Activated CD8-positive, alpha-beta memory T cell treated with anti-CD3 and anti-CD28 coated beads for 4 hours (primary cell): ENCODE data around the gene IL1RAPL1.

Experiments used
- DNase-seq, 2 donors: peaks; one replicate each; pipeline ENCODE4 v3.0.0-alpha.2; 2020; ENCODE audit warnings: low read depth in 2 of 2

The IL1RAPL1 gene

DNA sequence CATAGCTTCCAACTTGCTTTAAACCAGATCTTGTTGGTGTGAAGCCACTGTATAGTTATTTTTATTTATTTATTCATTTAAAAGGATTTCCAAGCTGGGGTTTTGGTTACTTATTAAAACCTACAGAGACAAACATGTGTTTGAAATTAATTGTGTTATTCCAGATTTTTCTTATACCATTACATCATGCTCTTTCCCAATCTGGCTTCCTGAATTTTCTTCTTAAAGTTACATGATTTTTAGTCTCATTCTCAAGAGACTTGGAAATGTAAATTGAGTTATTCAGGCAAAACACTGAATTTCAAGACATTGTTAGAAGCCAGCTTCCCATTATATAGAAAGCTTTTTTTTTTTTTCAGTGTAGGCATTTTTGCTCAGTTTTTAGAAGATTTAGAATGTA, 381.9 kb downstream of the IL1RAPL1 start:
- DNase-seq, result no peak

DNA sequence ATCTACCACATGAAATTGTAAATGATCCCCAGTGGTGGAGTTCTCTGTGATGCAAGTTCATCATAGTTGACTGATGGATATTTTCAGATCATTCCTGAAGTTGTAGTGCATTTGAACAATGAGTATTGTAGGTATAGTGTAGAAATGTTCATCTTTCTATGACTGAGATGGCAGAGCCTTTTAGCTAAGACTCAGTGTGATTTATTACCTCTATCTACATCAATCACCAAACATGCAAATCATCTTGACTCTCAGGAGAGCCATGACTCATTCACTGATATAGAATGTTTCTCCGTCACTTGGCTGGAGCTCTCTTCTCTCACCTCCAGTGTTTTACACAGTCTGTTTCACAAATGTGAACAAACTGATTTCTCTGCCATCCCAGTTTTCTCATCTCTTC, 392.6 kb downstream of the IL1RAPL1 start:
- DNase-seq, result no peak

DNA sequence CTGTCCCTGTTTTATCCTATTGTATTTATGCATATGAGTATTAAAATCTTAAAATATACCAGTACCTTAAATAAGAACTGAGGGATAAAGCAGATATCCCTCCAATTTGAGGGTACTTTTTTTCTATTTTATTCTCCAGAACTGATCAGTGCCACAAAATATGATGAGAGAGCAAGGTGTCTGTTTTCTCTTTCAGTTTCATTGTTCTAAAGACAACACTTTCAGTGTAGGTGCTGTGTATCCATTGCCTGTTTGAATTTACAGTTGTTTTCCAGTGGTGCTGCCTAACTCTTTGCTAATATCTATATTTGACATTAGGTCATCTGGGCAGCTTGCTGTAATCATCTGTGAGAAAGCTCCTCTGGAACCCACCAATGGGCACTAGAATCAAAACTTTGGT, 394.7 kb downstream of the IL1RAPL1 start:
- DNase-seq, result no peak

DNA sequence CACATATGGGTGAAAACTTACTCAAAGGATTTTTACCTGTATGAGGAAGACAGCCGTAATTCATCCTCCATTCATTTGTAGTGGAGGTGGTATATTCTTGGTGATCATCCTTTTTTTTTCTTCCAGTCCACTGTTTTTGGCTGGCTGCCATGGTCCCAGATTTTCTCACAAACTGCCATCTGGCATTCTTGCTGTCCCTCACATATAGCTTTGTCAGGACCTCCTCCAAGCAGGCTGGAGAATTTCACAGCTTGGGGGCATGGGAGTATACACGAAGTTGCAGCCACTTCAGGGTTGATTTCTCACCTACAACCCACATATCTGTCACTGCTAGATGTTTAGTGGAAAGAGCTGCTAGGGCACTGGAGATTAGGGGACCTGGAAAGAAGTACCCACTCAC, 401.0 kb downstream of the IL1RAPL1 start:
- no peak for DNase-seq

DNA sequence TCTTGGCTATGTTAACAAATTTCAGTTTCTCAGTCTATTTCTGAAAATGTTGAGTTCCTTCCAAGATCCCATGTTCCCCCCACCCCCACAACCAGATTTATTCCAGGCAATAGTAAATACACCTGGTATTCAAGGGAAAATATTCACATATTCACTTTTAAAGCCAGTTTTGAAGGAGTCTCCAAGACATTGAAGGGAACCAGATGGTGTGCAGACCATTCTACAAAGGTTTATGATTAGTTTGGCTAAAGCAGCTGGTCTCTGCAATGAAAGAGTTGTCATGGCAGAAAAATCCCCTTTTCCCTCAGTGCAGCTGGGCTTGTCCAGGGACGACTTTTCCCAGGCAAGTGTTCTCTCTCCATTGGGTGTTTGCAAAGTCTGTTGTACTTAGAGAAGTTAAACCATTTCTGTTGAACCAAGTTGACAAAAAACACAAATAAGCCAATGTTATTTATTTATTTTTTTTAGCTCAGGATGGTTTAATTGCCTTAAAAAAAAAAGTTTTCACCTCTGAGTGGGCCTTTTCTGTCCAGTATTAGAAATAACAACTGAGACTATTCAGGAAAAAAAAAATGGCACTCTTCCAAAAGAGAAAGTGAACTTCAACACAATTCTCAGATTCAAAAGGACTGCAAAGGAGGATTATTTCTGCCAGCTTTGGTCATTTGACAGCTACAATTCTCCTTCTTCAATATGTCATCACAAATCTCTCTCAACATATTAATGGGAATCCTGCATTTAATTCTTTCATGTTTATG, 410.6 kb downstream of the IL1RAPL1 start:
- DNase-seq, result no peak

DNA sequence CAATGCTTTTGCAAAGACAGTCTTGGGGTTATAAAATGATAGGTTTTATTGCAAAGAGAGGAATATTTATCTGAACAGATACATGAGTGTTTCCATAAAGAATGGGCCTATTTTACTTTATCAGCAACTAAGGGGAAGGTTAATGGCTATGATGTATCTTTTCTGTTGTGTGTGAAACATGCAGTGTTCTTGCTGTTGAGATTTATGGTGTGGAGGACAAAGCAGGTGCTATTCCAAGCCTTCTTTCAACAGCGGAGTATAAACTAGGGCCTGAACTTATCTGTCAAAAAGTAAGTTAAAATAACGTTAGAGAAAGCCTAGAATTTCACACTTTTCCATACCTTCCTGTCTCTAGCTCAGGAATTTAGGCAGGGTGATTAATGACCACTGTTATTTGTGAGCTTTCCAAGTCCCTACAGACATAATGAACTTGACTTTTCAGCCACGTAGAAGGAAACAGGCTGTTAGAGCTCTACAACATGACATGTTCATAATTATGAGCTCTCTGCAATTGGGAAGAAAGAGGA, 411.4 kb downstream of the IL1RAPL1 start:
- DNase-seq, result no peak

DNA sequence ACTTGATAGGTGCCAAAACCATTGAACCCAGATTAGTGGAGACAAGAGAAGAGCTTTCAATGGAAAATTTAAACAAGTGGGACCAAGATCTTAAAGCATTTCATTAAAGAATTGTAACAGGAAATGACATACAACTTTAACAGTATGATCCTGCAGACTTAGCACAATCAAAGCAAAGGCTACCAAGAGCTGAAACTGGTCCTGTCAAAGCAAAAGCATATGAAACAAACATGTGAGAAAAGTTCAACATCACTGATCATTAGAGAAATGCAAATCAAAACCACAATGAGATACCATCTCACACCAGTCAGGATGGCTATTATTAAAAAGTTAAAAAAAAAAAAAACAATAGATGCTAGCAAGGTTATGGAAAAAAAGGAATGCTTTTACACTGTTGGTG, 425.6 kb downstream of the IL1RAPL1 start:
- no peak for DNase-seq

DNA sequence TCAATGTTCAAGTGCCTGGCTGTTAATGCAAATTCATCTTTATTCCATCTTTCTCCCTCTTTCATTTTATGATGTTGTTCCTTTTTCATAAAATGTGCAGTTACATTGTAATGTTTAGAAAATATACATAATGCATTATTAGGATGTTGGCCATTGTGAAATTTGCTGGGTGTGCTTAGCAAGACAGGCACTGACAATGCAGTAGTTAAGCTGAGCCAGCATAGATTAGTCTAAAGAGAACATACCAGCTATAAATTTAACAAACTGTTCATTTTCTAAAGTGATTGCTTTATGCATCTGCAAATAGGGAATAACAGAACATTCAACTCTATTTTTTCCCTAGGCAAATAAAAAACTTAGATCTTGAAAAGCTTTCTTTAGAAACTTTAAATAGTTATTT, 436.0 kb downstream of the IL1RAPL1 start:
- DNase-seq, result no peak

DNA sequence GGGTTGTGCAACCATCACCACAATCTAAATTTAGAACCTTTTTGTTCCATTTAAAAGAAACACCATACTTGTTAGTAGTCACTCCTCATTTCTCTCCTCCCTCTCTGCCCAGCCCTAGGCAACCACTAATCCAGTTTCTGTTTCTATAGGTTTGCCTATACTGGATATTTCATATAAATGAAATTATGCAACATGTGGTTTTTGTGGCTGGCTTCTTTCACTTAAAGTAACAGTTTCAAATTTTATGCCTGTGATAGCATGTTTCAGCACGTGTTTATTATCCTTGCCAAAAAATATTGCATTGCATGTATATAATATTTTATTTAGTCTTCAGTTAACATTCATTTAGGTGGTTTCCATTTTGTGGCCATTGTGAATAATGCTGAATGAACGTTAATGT, 437.6 kb downstream of the IL1RAPL1 start:
- DNase-seq, result no peak

DNA sequence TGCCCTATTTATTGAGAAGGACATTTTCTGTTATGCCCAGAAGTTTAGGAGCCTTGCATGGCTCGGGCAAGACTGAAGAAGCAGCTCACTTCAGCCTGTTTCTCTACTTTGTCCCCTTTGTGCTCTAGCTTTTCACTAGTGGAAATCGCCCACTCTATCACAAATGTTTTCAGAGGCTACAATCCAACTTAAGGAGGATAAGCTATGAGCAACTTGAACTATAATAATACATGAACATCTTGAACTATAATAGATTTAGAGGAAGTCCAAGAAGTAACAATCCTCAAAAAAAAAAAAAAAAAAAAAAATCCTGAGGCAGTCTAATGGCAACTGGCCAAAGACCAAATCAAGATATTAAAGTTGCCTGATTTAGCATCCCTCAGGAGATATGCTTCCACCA, 452.3 kb downstream of the IL1RAPL1 start:
- DNase-seq, result no peak

DNA sequence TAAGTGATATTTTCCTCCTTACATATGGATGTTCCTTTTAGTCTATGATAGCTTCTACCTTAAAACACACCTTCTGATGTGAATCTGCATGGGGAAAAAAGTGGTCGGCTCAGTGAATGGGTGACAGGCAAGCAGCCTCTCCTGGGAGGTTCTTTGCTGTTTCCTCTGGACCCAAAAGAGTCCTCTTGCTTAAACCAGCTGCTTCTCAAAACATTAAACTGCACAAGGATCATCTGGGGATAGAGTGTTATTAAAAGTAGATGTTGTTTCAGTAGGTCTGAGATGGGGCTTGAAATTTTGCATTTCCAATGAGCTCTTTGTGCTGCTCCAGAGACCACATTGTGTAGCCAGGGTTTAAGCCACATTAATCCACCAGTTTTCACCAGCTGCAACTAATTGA, 452.9 kb downstream of the IL1RAPL1 start:
- no peak for DNase-seq

DNA sequence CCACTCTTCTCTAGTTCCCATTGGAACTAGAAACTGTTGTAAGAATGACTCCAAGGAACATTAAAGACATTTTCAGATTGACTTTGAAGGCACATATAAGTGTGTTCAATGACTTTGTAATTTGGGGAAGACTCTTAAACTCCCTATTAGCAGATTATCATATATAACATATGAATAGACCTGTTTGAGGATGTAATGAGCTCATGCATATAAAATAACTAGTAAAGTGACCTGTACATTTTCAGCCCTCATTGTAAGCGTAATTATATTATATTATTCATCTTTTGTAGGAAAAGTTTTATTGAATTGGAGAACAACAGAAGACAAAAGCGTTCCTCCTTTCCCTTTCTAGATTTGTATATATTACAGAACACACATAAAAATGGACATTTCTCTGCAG, 455.1 kb downstream of the IL1RAPL1 start:
- no peak for DNase-seq

DNA sequence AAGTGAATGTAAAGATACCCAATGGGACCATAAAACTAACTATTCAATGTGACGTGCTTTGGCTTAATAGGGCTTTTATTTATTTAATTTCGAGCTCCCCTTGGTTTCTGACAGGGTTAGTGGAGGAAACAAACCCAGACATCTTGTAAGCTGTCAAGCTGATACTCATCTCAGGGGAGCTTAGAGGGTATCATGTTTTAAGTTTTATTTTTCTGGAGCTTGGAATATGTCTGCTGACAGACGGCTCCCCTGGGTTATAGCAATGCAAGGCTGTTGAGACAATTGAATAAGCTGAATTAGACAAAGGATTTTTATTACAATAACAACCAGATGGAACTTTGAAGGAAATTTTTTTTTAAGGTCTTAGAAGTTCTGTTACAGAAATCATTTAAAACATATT, 456.5 kb downstream of the IL1RAPL1 start:
- no peak for DNase-seq

DNA sequence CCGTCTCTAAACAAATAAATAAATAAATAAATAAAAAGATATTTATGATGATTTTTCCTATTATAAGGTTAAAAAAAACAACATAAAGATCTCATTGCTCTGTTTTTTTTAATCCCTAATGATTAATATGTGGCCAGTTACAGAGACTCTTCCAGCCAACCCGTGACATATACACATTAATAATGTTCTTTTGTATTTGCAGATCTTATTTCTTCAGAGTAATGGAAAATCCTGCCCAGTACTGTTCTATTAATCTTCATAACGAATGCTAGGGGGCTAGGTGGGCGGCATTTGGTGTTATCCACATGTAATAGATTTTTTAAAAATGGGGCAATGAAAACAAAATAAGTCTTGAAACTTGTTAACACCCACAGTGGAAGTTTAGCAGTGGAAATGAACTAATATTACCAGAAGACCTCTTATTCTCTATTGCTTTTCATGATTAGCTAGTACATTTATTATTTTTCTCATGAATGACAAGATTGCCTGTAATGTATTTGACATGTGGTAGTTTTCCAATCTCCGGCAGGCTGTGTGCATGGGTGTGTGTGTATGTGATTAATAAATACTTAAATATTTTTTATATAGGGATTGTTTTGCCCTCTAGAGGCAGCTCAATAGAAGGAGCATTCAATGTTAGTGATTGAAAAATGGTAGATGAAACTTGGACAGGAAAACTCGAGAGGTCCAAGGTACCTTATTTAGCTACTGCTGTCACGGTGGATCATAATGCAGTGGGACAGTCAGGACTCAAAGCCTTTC, 457.4 kb downstream of the IL1RAPL1 start:
- no peak for DNase-seq

DNA sequence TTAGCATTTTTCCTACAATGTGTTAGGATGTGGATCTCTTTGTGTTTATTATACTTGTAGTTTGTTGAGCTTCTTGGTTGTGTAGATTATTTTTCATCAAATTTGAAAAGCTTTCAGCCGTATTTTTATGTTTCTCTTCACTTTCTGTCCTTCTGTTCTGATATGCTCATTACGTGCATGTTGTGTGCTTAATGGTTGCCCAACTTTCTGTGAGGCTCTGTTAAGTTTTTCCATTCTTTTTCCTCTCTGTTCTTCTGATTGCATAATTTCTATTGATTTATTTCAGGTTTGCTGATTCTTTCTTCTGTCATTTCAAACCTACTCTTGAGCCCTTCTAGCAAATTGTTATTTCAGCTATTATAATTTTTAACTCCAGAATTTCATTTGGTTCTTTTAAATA, 478.2 kb downstream of the IL1RAPL1 start:
- DNase-seq, result no peak

DNA sequence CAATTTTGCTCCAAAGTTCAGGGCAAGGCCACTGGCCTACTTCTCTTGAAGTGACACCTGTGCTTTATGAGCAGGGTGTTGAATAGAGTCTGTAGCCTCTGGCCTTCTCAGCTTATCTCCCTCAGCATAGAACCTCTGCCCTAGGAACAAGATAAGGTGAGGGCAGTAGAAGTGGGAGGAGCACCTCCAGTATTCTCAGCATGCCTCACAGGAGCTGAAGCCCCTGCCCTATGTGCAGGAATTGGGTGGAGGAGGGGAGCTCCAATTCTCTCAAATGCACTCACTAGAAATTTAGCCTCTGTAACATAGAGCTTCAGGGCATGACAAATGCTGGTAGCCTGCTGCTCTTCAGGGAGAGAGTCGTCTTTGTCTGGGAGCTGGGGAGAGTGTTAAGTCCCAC, 479.3 kb downstream of the IL1RAPL1 start:
- no peak for DNase-seq

DNA sequence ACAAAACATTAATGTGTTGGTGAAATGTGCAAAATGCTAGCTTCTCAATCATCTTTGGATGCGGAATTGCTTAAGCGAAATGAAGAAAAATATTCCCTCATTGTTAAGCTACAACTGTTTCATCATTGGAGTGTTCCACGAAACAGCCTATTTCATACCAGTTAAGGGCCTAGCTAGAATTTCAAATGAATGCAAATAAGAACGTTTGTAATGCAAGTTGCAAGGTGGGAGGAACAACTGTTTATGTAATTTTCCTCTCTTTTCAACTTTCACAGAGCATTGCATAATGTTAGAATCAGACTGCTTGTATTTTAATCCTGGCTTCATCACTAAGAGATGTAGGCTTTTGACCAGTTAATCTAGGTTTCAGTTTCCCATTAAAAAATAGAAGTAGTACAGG, 480.1 kb downstream of the IL1RAPL1 start:
- no peak for DNase-seq

DNA sequence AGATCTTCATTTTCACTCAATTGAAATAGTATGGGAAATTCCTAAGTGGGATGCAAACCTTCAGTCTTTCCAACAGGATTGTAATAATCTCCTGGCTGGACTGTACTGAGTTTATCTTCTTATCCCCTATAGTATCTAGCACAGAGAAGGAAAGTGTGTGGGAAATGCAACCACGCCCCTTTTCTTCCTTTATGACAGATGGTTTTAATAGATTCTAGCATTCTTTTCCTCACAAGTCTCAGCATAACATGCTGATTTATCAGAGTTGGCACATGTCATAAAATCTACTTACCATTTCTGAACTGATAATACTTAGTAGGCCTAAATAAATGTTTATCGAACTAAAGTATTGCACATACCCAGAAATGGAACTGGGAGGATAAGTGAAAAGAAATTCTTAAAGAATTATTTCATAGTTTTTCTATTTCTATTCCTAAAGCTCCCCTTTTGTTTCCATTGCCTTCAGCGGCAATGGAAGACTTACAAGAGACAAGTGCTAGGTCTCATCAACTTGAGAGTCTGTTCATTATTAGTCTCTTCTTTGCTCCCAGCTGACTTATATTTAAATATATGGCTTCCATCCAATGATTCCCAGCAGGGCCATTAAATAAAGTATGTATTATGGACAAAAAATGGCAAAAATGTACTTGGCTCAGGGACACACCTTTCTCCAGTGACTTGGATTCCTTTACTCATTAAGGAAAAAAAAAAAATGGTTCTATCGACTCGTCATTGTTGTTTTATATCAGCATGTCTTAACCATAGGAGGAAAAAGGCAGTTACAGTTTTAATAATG, 484.5 kb downstream of the IL1RAPL1 start:
- DNase-seq, result no peak

DNA sequence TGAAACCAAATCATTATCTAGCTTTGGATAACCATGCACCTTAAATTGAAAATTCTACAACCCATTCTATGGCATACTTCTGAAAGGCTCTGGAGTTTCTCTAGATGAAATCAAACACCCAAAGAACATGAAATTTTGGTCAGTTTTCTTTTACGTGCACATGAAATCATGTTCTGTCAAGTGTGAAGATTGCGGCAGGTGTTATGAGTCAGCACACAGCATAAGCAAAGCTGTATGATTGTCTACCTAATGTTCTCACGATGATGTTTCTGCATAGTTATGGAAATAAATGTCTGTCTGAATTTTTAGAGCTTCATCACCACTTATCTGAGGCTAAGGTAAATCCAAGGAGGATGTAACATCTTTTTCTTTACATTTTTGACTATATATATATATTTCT, 495.3 kb downstream of the IL1RAPL1 start:
- no peak for DNase-seq

DNA sequence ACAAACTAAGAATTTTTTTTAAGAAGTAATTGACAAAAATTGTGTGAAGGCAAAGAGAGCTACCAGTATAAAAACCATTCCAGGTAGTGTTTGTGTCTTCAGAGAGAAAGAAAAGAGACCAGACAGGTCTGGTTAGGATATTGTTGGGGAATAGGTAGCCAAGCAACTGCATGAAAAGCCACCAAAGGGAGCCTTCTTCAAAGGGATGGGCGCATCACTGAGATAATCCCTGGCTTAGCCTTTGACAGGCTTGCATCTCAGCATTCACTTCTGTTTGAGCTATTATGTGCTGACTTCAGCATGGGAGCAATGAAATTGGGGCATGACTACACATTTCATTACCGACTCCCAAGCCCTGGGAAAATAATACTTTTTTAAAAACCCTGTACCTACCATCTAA, 496.6 kb downstream of the IL1RAPL1 start:
- DNase-seq, result no peak

DNA sequence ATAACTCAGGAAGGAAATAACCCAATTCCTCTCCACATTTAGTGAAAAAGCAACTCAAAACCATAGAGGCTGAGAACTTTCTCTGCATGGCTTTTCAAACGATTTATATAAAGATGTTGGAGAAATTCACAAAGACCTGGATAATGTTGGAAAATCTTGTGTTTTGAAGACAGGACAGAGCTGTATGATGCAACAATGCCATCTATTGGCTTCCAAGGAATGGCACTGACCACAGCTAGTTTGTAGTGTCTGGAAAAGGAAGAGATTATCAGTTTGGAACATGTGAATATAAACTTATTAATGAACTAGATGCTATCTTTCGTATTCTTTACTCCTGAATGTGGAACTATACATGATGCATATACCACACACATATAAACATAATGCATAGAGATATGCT, 503.6 kb downstream of the IL1RAPL1 start:
- DNase-seq, result no peak

DNA sequence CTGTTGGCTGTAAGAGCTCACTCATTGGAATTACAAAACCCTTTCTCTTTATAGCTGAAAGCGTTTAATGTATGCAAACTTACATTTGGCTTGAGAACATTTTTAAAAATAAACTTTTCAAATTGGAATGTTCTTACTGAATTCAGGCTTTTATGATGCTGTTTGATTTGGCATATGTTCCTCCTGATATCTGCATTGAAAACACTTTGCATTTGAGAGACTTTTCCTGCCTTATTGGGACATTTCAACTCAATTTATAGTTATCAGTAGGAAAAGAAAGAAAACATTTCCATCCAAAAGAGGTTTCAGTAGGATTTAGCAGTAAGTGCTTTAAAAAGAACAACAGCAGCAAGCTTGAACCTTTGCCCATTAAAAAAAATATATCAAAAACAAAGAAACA, 520.0 kb downstream of the IL1RAPL1 start:
- no peak for DNase-seq
